Transverse colon (tissue), 4 donors: ENCODE data around the gene KRT81.

Experiments
- EP300 ChIP-seq: sonication (generic); formaldehyde crosslinking; IDR thresholded peaks from one replicate; pipeline ENCODE4 v1.6.1; 2017; ENCODE audit warnings: antibody characterized with exemption, low read depth
- POLR2A ChIP-seq: fragments of 450-650 bp; IDR thresholded peaks from one replicate; pipeline ENCODE4 v1.6.1; 2016; ENCODE audit warnings: antibody characterized with exemption, mild to moderate bottlenecking, moderate library complexity
- POLR2AphosphoS5 ChIP-seq, 3 donors: sonication (generic); formaldehyde crosslinking; IDR thresholded peaks; one replicate each; pipeline ENCODE4 v1.6.1; 2016; ENCODE audit warnings: antibody characterized with exemption in 3 of 3
- TF ChIP-seq, protein P1 (sequence below), 5 experiments: fragments of 200-600 bp in 3 of 5; fragments of 450-650 bp in 2 of 5; sonication (generic) in 3 of 5; IDR thresholded peaks; 1 replicate in 2 of 5; 2 replicates in 3 of 5; pipeline ENCODE4 v1.5.1; 2016 to 2017; ENCODE audit warnings: antibody characterized with exemption in 5 of 5, inconsistent platforms in 3 of 5, mild to moderate bottlenecking in 2 of 5, moderate library complexity in 1 of 5

- TF ChIP-seq, protein P1, sequence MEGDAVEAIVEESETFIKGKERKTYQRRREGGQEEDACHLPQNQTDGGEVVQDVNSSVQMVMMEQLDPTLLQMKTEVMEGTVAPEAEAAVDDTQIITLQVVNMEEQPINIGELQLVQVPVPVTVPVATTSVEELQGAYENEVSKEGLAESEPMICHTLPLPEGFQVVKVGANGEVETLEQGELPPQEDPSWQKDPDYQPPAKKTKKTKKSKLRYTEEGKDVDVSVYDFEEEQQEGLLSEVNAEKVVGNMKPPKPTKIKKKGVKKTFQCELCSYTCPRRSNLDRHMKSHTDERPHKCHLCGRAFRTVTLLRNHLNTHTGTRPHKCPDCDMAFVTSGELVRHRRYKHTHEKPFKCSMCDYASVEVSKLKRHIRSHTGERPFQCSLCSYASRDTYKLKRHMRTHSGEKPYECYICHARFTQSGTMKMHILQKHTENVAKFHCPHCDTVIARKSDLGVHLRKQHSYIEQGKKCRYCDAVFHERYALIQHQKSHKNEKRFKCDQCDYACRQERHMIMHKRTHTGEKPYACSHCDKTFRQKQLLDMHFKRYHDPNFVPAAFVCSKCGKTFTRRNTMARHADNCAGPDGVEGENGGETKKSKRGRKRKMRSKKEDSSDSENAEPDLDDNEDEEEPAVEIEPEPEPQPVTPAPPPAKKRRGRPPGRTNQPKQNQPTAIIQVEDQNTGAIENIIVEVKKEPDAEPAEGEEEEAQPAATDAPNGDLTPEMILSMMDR (IDR thresholded peaks at IDR 0.05) = no peak
- TF ChIP-seq POLR2A (no peak), EP300 (no peak), POLR2AphosphoS5 (IDR thresholded peaks at IDR 0.05) (no peak)
Observed at GRCh38 chr12:52310622-52311284, 19.4 kb upstream of the KRT81 start.
